ENCODE results near the gene DLG2.

Gene DLG2

DNA sequence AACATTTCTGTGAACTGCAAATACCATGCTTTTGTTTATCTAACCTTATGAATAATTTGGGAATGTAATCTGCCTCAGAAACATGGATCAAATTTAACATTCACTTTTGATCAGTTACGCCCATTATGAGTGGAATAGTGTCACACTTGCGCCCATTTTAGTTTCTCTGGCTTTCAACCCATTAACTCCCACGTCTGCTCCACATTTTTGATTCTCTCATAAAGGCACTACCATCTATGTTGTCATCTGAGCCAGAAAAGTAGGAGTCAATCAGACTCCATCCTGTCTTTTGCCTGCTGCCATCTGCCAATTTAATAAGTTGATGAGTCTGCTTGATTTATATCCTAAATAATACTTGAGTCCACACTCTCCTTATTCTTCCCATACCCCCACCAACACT, 1090.7 kb downstream of the DLG2 start:
- H3K27me3 ChIP-seq (ENCODE audit: control insufficient read depth in 2 of 2, insufficient read depth in 2 of 2, low read length in 2 of 2) = no peaks in the 10 kb centered on the region
- no peaks in the 10 kb centered on the region for H3K9me3 ChIP-seq (ENCODE audit: control insufficient read depth in 2 of 2, low read length in 2 of 2)
- no peaks in the 10 kb centered on the region for H3K4me1 ChIP-seq (ENCODE audit: control insufficient read depth in 2 of 2, insufficient read depth in 2 of 2, low read length in 2 of 2)
- H3K9ac ChIP-seq (ENCODE audit: low read depth in 1 of 2, low read length in 2 of 2) = no peak overlapping the region
- H3K36me3 ChIP-seq (ENCODE audit: control insufficient read depth in 2 of 2, insufficient read depth in 2 of 2, low read length in 2 of 2) = no peaks in the 10 kb centered on the region
- no peak overlapping the region for H3K4me3 ChIP-seq (ENCODE audit: low read length in 2 of 2)
- H3K27ac ChIP-seq (ENCODE audit: low read depth in 2 of 2, low read length in 2 of 2) = no peak overlapping the region

DNA sequence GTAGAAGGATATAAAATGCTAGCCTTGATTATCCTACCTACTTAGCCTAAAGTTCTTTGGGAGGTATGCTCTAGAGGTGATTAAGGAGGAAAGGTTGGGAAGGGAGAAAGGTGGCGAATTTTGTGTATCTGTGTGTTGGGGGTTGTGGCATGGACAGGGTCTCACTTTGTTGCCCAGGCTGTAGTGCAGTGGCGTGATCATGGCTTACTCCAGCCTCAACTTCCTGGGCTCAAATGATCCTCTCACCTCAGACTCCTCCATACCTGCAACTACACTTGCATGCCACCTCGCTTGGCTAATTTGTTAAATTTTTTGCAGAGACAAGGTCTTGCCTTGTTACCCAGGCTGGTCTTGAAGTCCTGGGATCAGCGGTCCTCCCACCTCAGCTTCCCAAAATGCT, 1094.8 kb downstream of the DLG2 start:
- Histone ChIP-seq H3K36me3 (ENCODE audit: control insufficient read depth in 2 of 2, insufficient read depth in 2 of 2, low read length in 2 of 2) (no peaks in the 10 kb centered on the region), H3K27ac (ENCODE audit: low read depth in 2 of 2, low read length in 2 of 2) (no peak overlapping the region), H3K27me3 (ENCODE audit: control insufficient read depth in 2 of 2, insufficient read depth in 2 of 2, low read length in 2 of 2) (no peaks in the 10 kb centered on the region), H3K9me3 (ENCODE audit: control insufficient read depth in 2 of 2, low read length in 2 of 2) (no peaks in the 10 kb centered on the region), H3K4me1 (ENCODE audit: control insufficient read depth in 2 of 2, insufficient read depth in 2 of 2, low read length in 2 of 2) (no peaks in the 10 kb centered on the region), H3K4me3 (ENCODE audit: low read length in 2 of 2) (no peak overlapping the region), H3K9ac (ENCODE audit: low read depth in 1 of 2, low read length in 2 of 2) (no peak overlapping the region)

- no peaks in the 10 kb centered on the region for H3K27me3 ChIP-seq (ENCODE audit: control insufficient read depth in 2 of 2, insufficient read depth in 2 of 2, low read length in 2 of 2)
- no peaks in the 10 kb centered on the region for H3K4me1 ChIP-seq (ENCODE audit: control insufficient read depth in 2 of 2, insufficient read depth in 2 of 2, low read length in 2 of 2)
- no peak overlapping the region for H3K4me3 ChIP-seq (ENCODE audit: low read length in 2 of 2)
- H3K9me3 ChIP-seq (ENCODE audit: control insufficient read depth in 2 of 2, low read length in 2 of 2) = no peaks in the 10 kb centered on the region
- H3K9ac ChIP-seq (ENCODE audit: low read depth in 1 of 2, low read length in 2 of 2) = no peak overlapping the region
- H3K36me3 ChIP-seq (ENCODE audit: control insufficient read depth in 2 of 2, insufficient read depth in 2 of 2, low read length in 2 of 2) = no peaks in the 10 kb centered on the region
- no peak overlapping the region for H3K27ac ChIP-seq (ENCODE audit: low read depth in 2 of 2, low read length in 2 of 2)
These were observed 1100.9 kb downstream of the DLG2 start for GRCh38 chr11:84526250-84526649.

- Histone ChIP-seq H3K9ac (ENCODE audit: low read depth in 1 of 2, low read length in 2 of 2) (no peak overlapping the region), H3K27ac (ENCODE audit: low read depth in 2 of 2, low read length in 2 of 2) (no peak overlapping the region), H3K9me3 (ENCODE audit: control insufficient read depth in 2 of 2, low read length in 2 of 2) (no peaks in the 10 kb centered on the region), H3K27me3 (ENCODE audit: control insufficient read depth in 2 of 2, insufficient read depth in 2 of 2, low read length in 2 of 2) (no peaks in the 10 kb centered on the region), H3K4me1 (ENCODE audit: control insufficient read depth in 2 of 2, insufficient read depth in 2 of 2, low read length in 2 of 2) (no peaks in the 10 kb centered on the region), H3K4me3 (ENCODE audit: low read length in 2 of 2) (no peak overlapping the region), H3K36me3 (ENCODE audit: control insufficient read depth in 2 of 2, insufficient read depth in 2 of 2, low read length in 2 of 2) (no peaks in the 10 kb centered on the region)
These were observed 1102.6 kb downstream of the DLG2 start for GRCh38 chr11:84524422-84525051.

GRCh38 chr11:84522331-84522730, 1104.8 kb downstream of the DLG2 start:
- Histone ChIP-seq H3K9me3 (ENCODE audit: control insufficient read depth in 2 of 2, low read length in 2 of 2) (no peaks in the 10 kb centered on the region), H3K27ac (ENCODE audit: low read depth in 2 of 2, low read length in 2 of 2) (no peak overlapping the region), H3K36me3 (ENCODE audit: control insufficient read depth in 2 of 2, insufficient read depth in 2 of 2, low read length in 2 of 2) (no peaks in the 10 kb centered on the region), H3K9ac (ENCODE audit: low read depth in 1 of 2, low read length in 2 of 2) (no peak overlapping the region), H3K27me3 (ENCODE audit: control insufficient read depth in 2 of 2, insufficient read depth in 2 of 2, low read length in 2 of 2) (no peaks in the 10 kb centered on the region), H3K4me1 (ENCODE audit: control insufficient read depth in 2 of 2, insufficient read depth in 2 of 2, low read length in 2 of 2) (no peaks in the 10 kb centered on the region), H3K4me3 (ENCODE audit: low read length in 2 of 2) (no peak overlapping the region)

- H3K9ac ChIP-seq (ENCODE audit: low read depth in 1 of 2, low read length in 2 of 2) = no peak overlapping the region
These were observed 1108.4 kb downstream of the DLG2 start for GRCh38 chr11:84518631-84519183.

DNA sequence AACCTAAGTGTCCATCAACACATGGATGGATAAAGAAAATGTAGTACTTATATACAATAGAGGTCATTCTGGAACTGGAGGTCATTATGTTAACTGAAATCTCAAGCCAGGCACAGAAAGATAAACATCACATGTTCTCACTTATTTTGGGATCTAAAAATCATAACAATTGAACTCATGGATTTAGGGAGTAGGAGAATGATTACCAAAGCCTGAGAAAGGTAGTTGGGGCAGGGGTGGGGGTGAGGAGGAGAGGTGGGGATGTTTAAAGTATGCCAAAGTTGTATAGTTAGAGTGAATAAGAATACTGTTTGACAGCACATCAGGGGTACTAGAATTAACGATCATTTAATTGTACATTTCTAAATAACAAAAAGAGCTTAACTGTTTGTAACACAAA, 1112.7 kb downstream of the DLG2 start:
- H3K4me1 ChIP-seq (ENCODE audit: control insufficient read depth in 2 of 2, insufficient read depth in 2 of 2, low read length in 2 of 2) = no peaks in the 10 kb centered on the region
- no peak overlapping the region for H3K4me3 ChIP-seq (ENCODE audit: low read length in 2 of 2)
- H3K36me3 ChIP-seq (ENCODE audit: control insufficient read depth in 2 of 2, insufficient read depth in 2 of 2, low read length in 2 of 2) = no peaks in the 10 kb centered on the region
- no peaks in the 10 kb centered on the region for H3K9me3 ChIP-seq (ENCODE audit: control insufficient read depth in 2 of 2, low read length in 2 of 2)
- no peak overlapping the region for H3K27ac ChIP-seq (ENCODE audit: low read depth in 2 of 2, low read length in 2 of 2)
- H3K27me3 ChIP-seq (ENCODE audit: control insufficient read depth in 2 of 2, insufficient read depth in 2 of 2, low read length in 2 of 2) = no peaks in the 10 kb centered on the region
- no peak overlapping the region for H3K9ac ChIP-seq (ENCODE audit: low read depth in 1 of 2, low read length in 2 of 2)

More at GRCh38 chr11:84518631-84519183, 1108.4 kb downstream of the DLG2 start:
- Histone ChIP-seq H3K27me3 (ENCODE audit: control insufficient read depth in 2 of 2, insufficient read depth in 2 of 2, low read length in 2 of 2) (no peaks in the 10 kb centered on the region), H3K27ac (ENCODE audit: low read depth in 2 of 2, low read length in 2 of 2) (no peak overlapping the region), H3K36me3 (ENCODE audit: control insufficient read depth in 2 of 2, insufficient read depth in 2 of 2, low read length in 2 of 2) (no peaks in the 10 kb centered on the region), H3K4me3 (ENCODE audit: low read length in 2 of 2) (no peak overlapping the region), H3K4me1 (ENCODE audit: control insufficient read depth in 2 of 2, insufficient read depth in 2 of 2, low read length in 2 of 2) (no peaks in the 10 kb centered on the region), H3K9me3 (ENCODE audit: control insufficient read depth in 2 of 2, low read length in 2 of 2) (no peaks in the 10 kb centered on the region)

GRCh38 chr11:84503503-84503902, 1123.6 kb downstream of the DLG2 start:
- Histone ChIP-seq H3K9ac (ENCODE audit: low read depth in 1 of 2, low read length in 2 of 2) (no peak overlapping the region), H3K4me3 (ENCODE audit: low read length in 2 of 2) (no peak overlapping the region), H3K9me3 (ENCODE audit: control insufficient read depth in 2 of 2, low read length in 2 of 2) (no peaks in the 10 kb centered on the region), H3K36me3 (ENCODE audit: control insufficient read depth in 2 of 2, insufficient read depth in 2 of 2, low read length in 2 of 2) (no peaks in the 10 kb centered on the region), H3K4me1 (ENCODE audit: control insufficient read depth in 2 of 2, insufficient read depth in 2 of 2, low read length in 2 of 2) (no peaks in the 10 kb centered on the region), H3K27ac (ENCODE audit: low read depth in 2 of 2, low read length in 2 of 2) (no peak overlapping the region), H3K27me3 (ENCODE audit: control insufficient read depth in 2 of 2, insufficient read depth in 2 of 2, low read length in 2 of 2) (no peaks in the 10 kb centered on the region)

GRCh38 chr11:84501750-84502149, 1125.4 kb downstream of the DLG2 start:
- H3K36me3 ChIP-seq (ENCODE audit: control insufficient read depth in 2 of 2, insufficient read depth in 2 of 2, low read length in 2 of 2) = no peaks in the 10 kb centered on the region
- H3K27ac ChIP-seq (ENCODE audit: low read depth in 2 of 2, low read length in 2 of 2) = no peak overlapping the region
- H3K4me3 ChIP-seq (ENCODE audit: low read length in 2 of 2) = no peak overlapping the region
- no peak overlapping the region for H3K9ac ChIP-seq (ENCODE audit: low read depth in 1 of 2, low read length in 2 of 2)
- H3K27me3 ChIP-seq (ENCODE audit: control insufficient read depth in 2 of 2, insufficient read depth in 2 of 2, low read length in 2 of 2) = no peaks in the 10 kb centered on the region
- H3K4me1 ChIP-seq (ENCODE audit: control insufficient read depth in 2 of 2, insufficient read depth in 2 of 2, low read length in 2 of 2) = no peaks in the 10 kb centered on the region
- no peaks in the 10 kb centered on the region for H3K9me3 ChIP-seq (ENCODE audit: control insufficient read depth in 2 of 2, low read length in 2 of 2)

DNA sequence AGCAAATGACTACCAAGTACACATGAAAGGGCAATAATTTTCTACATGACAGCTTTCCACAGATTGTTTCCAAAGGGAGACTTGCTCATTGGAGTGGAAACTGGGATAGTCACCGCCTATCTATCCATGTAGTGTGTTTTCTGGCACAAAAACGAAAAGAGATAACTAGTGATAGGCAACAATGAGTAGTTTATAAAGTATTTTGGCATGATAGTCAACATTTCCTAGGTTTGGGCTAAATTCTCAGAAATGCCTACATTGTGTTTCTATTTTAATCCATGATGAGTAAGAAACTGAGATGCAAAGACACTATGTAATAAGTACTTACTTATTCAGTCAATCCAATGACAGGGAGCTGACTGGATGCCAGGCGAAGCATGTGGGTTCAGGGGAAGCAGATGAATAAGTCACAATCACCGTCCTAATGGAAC, 1129.1 kb downstream of the DLG2 start:
- Histone ChIP-seq H3K36me3 (ENCODE audit: control insufficient read depth in 2 of 2, insufficient read depth in 2 of 2, low read length in 2 of 2) (no peaks in the 10 kb centered on the region), H3K9ac (ENCODE audit: low read depth in 1 of 2, low read length in 2 of 2) (no peak overlapping the region), H3K27ac (ENCODE audit: low read depth in 2 of 2, low read length in 2 of 2) (no peak overlapping the region)

More for the DNA sequence above, 1129.1 kb downstream of the DLG2 start:
- Histone ChIP-seq H3K27me3 (ENCODE audit: control insufficient read depth in 2 of 2, insufficient read depth in 2 of 2, low read length in 2 of 2) (no peaks in the 10 kb centered on the region), H3K4me3 (ENCODE audit: low read length in 2 of 2) (no peak overlapping the region), H3K9me3 (ENCODE audit: control insufficient read depth in 2 of 2, low read length in 2 of 2) (no peaks in the 10 kb centered on the region), H3K4me1 (ENCODE audit: control insufficient read depth in 2 of 2, insufficient read depth in 2 of 2, low read length in 2 of 2) (no peaks in the 10 kb centered on the region)

Measured in mucosa of rectum (tissue), 2 donors.